Right lobe of liver (tissue), 6 donors: Measurements from ENCODE around the gene NR6A1. TPM values are rescaled to one million over a fixed set of nuclear protein-coding genes. Genes with fewer than 3 reads are reported as not detected.
"Not testable (repeated sequence)": the region's sequence is repeated elsewhere in the genome, so short reads cannot be mapped to it uniquely, and the experiment has no call there.

Experiments
- ATAC-seq, 4 donors: fragments of 200-7000 bp; cut with Tn5 transposase; one replicate each; pipeline ENCODE4 v1.9.1; 2020; ENCODE audit warnings: mild to moderate bottlenecking in 4 of 4, moderate library complexity in 4 of 4
- DNase-seq, 3 donors: peaks; one replicate each; pipeline ENCODE4 v3.0.0-alpha.2; 2020
- H3K27ac ChIP-seq, 3 donors: fragments of 200-600 bp; one replicate each; pipeline ENCODE4 v1.8.0; 2022
- H3K27me3 ChIP-seq, 2 donors: fragments of 200-600 bp; one replicate each; pipeline ENCODE4 v1.8.0; 2022
- H3K36me3 ChIP-seq, 4 donors: fragments of 200-600 bp; sonication (generic) in 1 of 4; one replicate each; pipeline versions ENCODE4 v1.5.1 to v1.8.0; 2017 to 2022; ENCODE audit warnings: control low read depth in 1 of 4
- H3K4me1 ChIP-seq, 4 donors: fragments of 200-600 bp; sonication (generic) in 1 of 4; one replicate each; pipeline versions ENCODE4 v1.5.1 to v1.8.0; 2017 to 2022; ENCODE audit warnings: control low read depth in 1 of 4
- H3K4me3 ChIP-seq, 3 donors: fragments of 200-600 bp; one replicate each; pipeline ENCODE4 v1.8.0; 2022
- H3K9me3 ChIP-seq, 4 donors: fragments of 200-600 bp; sonication (generic) in 1 of 4; one replicate each; pipeline versions ENCODE4 v1.5.1 to v1.8.0; 2017 to 2022; ENCODE audit warnings: control low read depth in 1 of 4
- POLR2A ChIP-seq: fragments of 450-650 bp; IDR thresholded peaks from one replicate; pipeline ENCODE4 v1.6.1; 2017; ENCODE audit warnings: antibody characterized with exemption, mild to moderate bottlenecking
- WGBS: methylation state at CpG from one replicate; pipeline ENCODE4 v1.1.6; 2018; ENCODE audit warnings: low coverage, low lambda C conversion rate; ENCODE audit not compliant: insufficient coverage; ENCODE audit errors: missing lambda C conversion rate; 5-methylcytosine and 5-hydroxymethylcytosine counted together
- intact Hi-C, 2 donors: fragments of 100-400 bp; cut with DNase I; formaldehyde crosslinking; loops; one replicate each; pipeline versions ENCODE4 v1.11.2 to v1.14.1; 2022
- total RNA-seq, 6 experiments: library from RNA; depleted of rRNA in 2 of 6; stranded (reverse); fragments of >200 nt in 2 of 6; fragmentation: NEBNext Ultra II Directional in 3 of 6; extraction: Animal tissue kit (Norgen Biotek cat#: 25700) in 3 of 6; gene quantifications; one replicate each; pipeline versions ENCODE4 v1.1.0 to v1.2.4, GENCODE V29; 2016 to 2023
- TF ChIP-seq, protein P1 (sequence below), 4 donors: fragments of 200-600 bp in 3 of 4; fragments of 450-650 bp in 1 of 4; IDR thresholded peaks; one replicate each; pipeline versions ENCODE4 v1.5.1 to v1.8.0; 2016 to 2022; ENCODE audit warnings: antibody characterized with exemption in 4 of 4, mild to moderate bottlenecking in 2 of 4
- donor health status: DM: no; HTN: yes; CAD: no.
- donor health status: DM: no; HTN: no; CAD: no.
- donor health status: DM: no; HTN: no; CAD: no.
- donor health status: DM: no; HTN: yes; CAD: no.
- donor health status: DM: no; HTN: yes; CAD: no.

The NR6A1 gene
- total RNA-seq, 6 experiments from 2014 or later: 1.3 to 3.6 (median 1.9) TPM

- intact Hi-C loops: loop anchor here (5.0 kb wide), 1 partner anchor 76 kb away; the partner anchor contains the start of gene WDR38 (in 2 of the 2)
- Histone ChIP-seq H3K9me3 (no peaks in the 10 kb centered on the region), H3K4me3 (peak overlapping the region; percentile 33 to 53 (median 41)), H3K4me1 (peaks cover 0 to 10% (median 0%) of the 10 kb centered on the region in 4 donors), H3K27ac (no peak overlapping the region), H3K36me3 (no peaks in the 10 kb centered on the region), H3K27me3 (no peaks in the 10 kb centered on the region)
- no peak for ATAC-seq
- DNase-seq: no peak
- 28% methylated on average over 10 of the region's 12 CpGs for WGBS
- TF ChIP-seq, protein P1, sequence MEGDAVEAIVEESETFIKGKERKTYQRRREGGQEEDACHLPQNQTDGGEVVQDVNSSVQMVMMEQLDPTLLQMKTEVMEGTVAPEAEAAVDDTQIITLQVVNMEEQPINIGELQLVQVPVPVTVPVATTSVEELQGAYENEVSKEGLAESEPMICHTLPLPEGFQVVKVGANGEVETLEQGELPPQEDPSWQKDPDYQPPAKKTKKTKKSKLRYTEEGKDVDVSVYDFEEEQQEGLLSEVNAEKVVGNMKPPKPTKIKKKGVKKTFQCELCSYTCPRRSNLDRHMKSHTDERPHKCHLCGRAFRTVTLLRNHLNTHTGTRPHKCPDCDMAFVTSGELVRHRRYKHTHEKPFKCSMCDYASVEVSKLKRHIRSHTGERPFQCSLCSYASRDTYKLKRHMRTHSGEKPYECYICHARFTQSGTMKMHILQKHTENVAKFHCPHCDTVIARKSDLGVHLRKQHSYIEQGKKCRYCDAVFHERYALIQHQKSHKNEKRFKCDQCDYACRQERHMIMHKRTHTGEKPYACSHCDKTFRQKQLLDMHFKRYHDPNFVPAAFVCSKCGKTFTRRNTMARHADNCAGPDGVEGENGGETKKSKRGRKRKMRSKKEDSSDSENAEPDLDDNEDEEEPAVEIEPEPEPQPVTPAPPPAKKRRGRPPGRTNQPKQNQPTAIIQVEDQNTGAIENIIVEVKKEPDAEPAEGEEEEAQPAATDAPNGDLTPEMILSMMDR (IDR thresholded peaks at IDR 0.05): no peak
- TF ChIP-seq POLR2A: no peak
Observed at GRCh38 chr9:124776618-124776953, 5.5 kb upstream of the NR6A1 start.

DNA sequence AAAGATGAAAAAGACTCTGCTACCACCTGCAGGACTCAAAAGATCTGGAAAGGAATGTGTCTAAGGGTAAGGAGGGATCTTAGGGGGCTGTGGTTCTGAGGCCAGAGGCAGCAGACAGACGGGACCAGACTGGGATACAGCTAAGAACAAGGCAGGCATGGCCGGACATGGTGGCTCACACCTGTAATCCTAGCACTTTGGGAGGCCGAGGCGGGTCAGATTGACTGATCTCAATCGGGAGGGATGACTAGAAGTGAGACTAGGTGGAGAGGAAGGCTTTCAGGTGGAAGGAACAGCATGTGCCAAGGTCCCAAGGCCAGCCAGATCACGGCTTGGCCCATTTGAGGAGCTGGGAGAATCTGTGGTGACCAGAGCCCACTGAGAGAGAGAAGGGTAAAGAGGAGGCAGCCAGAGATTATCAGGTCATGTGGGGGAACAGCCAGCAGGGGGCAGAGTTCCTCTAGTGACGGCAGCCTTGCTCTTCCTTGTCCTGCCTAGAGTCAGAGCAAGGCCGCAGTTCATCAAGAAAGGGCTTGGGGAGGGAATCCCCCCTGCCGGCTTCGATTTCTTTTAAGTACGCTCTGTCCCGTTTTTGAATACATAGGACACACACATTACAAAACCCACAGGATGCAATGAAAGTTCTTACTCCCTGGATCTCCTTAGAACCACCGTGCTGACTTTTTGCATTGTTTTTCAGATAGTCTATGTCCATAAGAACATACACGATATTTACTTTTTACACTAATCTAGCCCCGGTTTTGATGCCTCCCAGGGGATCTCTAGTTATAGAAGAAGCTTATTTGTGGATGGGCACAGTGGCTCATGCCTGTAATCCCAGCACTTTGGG is 3.2 kb upstream of the NR6A1 start:
- ATAC-seq (peak; percentile 43 to 53 (median 48)), DNase-seq (peak; percentile 79 to 82 (median 81))
- Histone ChIP-seq H3K9me3 (no peaks in the 10 kb centered on the region), H3K4me3 (no peak overlapping the region), H3K27me3 (no peaks in the 10 kb centered on the region), H3K36me3 (no peaks in the 10 kb centered on the region), H3K27ac (no peak overlapping the region), H3K4me1 (peaks cover 0 to 10% (median 0%) of the 10 kb centered on the region in 4 donors)
- TF ChIP-seq, protein P1 (IDR thresholded peaks at IDR 0.05): peak; percentile 75 to 86 (median 84)
- no peak for TF ChIP-seq POLR2A
- WGBS: 15% methylated on average over 10 of the region's 15 CpGs
- intact Hi-C loops: no loop called here

DNA sequence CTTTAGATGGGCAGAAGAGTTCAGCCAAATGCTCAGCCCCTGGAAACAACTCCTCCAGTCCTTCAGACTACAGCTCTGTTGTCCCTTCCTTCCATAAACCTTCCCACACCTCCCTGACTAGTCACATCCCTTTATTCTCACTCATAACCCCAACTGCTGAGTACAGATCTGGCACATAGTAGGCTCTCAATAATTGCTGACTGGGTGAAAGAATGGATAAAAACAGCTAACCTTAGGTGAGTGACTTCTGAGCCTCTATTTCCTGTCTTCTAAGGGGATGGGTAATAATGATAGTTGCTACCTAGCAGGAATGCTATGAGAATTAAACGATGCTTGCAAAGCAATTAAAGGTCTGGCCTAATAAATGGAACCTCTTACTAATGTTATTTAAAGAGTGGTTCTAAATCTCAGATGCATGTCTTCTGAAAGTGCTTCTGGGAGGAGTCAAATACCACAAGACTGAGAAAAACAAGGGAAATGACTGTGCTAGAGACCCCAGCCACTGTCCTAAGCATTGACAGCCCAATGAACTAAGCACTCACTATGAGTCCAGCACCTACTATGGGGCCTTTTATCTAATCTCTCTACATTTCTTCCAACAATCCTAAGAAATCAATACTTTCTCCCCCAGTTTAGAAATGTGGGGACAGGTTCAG is 2.5 kb upstream of the NR6A1 start:
- no peak overlapping the region for H3K27ac ChIP-seq
- no peak for TF ChIP-seq POLR2A
- TF ChIP-seq, protein P1 (IDR thresholded peaks at IDR 0.05): no peak
- H3K27me3 ChIP-seq: no peaks in the 10 kb centered on the region
- DNase-seq (no peak), ATAC-seq (no peak)
- peaks cover 0 to 15% (median 1%) of the 10 kb centered on the region in 4 donors for H3K4me1 ChIP-seq
- no peaks in the 10 kb centered on the region for H3K36me3 ChIP-seq
- no peaks in the 10 kb centered on the region for H3K9me3 ChIP-seq
- intact Hi-C loops: no loop called here
- H3K4me3 ChIP-seq: no peak overlapping the region
- WGBS: 63% methylated on average over 1 of the region's 1 CpG

- H3K4me3 ChIP-seq, H3K27me3 ChIP-seq, DNase-seq, ATAC-seq, intact Hi-C loops, H3K36me3 ChIP-seq, H3K9me3 ChIP-seq, H3K27ac ChIP-seq: not testable (repeated sequence)
- WGBS: 84% methylated on average over 10 of the region's 15 CpGs
- peaks cover 0 to 23% (median 5%) of the 10 kb centered on the region in 4 donors for H3K4me1 ChIP-seq
Observed at GRCh38 chr9:124772877-124773276, 1.8 kb upstream of the NR6A1 start.
